Measurements from ENCODE around the gene PLS1.

The PLS1 gene

GRCh38 chr3:142716102-142716501 lies 119.9 kb downstream of the PLS1 start:
- ATAC-seq, result no peak
- TF ChIP-seq ARNTL (CRISPR knock-in tag; IDR thresholded peaks at IDR 0.05; ENCODE audit: borderline replicate concordance, low read depth) (no peak), ZNF70 (CRISPR knock-in tag; IDR thresholded peaks at IDR 0.05) (no peak), PATZ1 (CRISPR knock-in tag; IDR thresholded peaks at IDR 0.05; ENCODE audit: borderline replicate concordance) (no peak), ESRRG (CRISPR knock-in tag; IDR thresholded peaks at IDR 0.05) (no peak), TCF4 (CRISPR knock-in tag; IDR thresholded peaks at IDR 0.05; ENCODE audit: borderline replicate concordance) (no peak), GLIS3 (CRISPR knock-in tag; IDR thresholded peaks at IDR 0.05) (no peak), CREB5 (CRISPR knock-in tag; IDR thresholded peaks at IDR 0.05; ENCODE audit: low read depth) (no peak), ISL1 (CRISPR knock-in tag; IDR thresholded peaks at IDR 0.05) (no peak), CSRNP3 (CRISPR knock-in tag; IDR thresholded peaks at IDR 0.05) (no peak), ZNF565 (CRISPR knock-in tag; conservative IDR thresholded peaks at IDR 0.05; ENCODE audit: low read depth) (no peak), TOX (CRISPR knock-in tag; IDR thresholded peaks at IDR 0.05; ENCODE audit: borderline replicate concordance) (no peak), OSR1 (CRISPR knock-in tag; IDR thresholded peaks at IDR 0.05) (no peak), CSDC2 (CRISPR knock-in tag; IDR thresholded peaks at IDR 0.05) (no peak), PPARA (CRISPR knock-in tag; IDR thresholded peaks at IDR 0.05; ENCODE audit: borderline replicate concordance) (no peak), TSHZ2 (CRISPR knock-in tag; IDR thresholded peaks at IDR 0.05) (no peak), ZNF8 (CRISPR knock-in tag; IDR thresholded peaks at IDR 0.05) (no peak), ZFP30 (CRISPR knock-in tag; IDR thresholded peaks at IDR 0.05) (no peak), BACH2 (CRISPR knock-in tag; IDR thresholded peaks at IDR 0.05; ENCODE audit: borderline replicate concordance) (no peak)

GRCh38 chr3:142723665-142723967 lies 127.4 kb downstream of the PLS1 start:
- TF ChIP-seq ZFP3 (CRISPR knock-in tag; IDR thresholded peaks at IDR 0.05) (no peak), CSDC2 (CRISPR knock-in tag; IDR thresholded peaks at IDR 0.05) (no peak), SNAI2 (CRISPR knock-in tag; IDR thresholded peaks at IDR 0.05) (no peak), GLIS3 (CRISPR knock-in tag; IDR thresholded peaks at IDR 0.05) (no peak), TOX (CRISPR knock-in tag; IDR thresholded peaks at IDR 0.05; ENCODE audit: borderline replicate concordance) (no peak), RARB (CRISPR knock-in tag; IDR thresholded peaks at IDR 0.05) (no peak), POU6F1 (CRISPR knock-in tag; IDR thresholded peaks at IDR 0.05; ENCODE audit: borderline replicate concordance, low read depth) (no peak), ESRRG (CRISPR knock-in tag; IDR thresholded peaks at IDR 0.05) (no peak), BACH2 (CRISPR knock-in tag; IDR thresholded peaks at IDR 0.05; ENCODE audit: borderline replicate concordance) (no peak), ARNTL (CRISPR knock-in tag; IDR thresholded peaks at IDR 0.05; ENCODE audit: borderline replicate concordance, low read depth) (no peak), ZNF8 (CRISPR knock-in tag; IDR thresholded peaks at IDR 0.05) (no peak), CREB5 (CRISPR knock-in tag; IDR thresholded peaks at IDR 0.05; ENCODE audit: low read depth) (no peak), ZNF565 (CRISPR knock-in tag; conservative IDR thresholded peaks at IDR 0.05; ENCODE audit: low read depth) (no peak), ISL1 (CRISPR knock-in tag; IDR thresholded peaks at IDR 0.05) (no peak), PATZ1 (CRISPR knock-in tag; IDR thresholded peaks at IDR 0.05; ENCODE audit: borderline replicate concordance) (no peak), OSR1 (CRISPR knock-in tag; IDR thresholded peaks at IDR 0.05) (no peak), TSHZ2 (CRISPR knock-in tag; IDR thresholded peaks at IDR 0.05) (no peak), ZNF70 (CRISPR knock-in tag; IDR thresholded peaks at IDR 0.05) (no peak), TCF4 (CRISPR knock-in tag; IDR thresholded peaks at IDR 0.05; ENCODE audit: borderline replicate concordance) (no peak)
- peak; percentile 27 for ATAC-seq
